Hematopoietic multipotent progenitor cell treated with erythropoietin and hydrocortisone succinate and interleukin-3 and kit ligand, for 4 days (in vitro differentiated cells): ENCODE results near the gene C5orf34.
"Not testable (repeated sequence)": the region's sequence is repeated elsewhere in the genome, so short reads cannot be mapped to it uniquely, and the experiment has no call there.

Source experiments
- DNase-seq: peaks from one replicate; pipeline ENCODE4 v3.0.0-alpha.2; 2015

Gene C5orf34

DNA sequence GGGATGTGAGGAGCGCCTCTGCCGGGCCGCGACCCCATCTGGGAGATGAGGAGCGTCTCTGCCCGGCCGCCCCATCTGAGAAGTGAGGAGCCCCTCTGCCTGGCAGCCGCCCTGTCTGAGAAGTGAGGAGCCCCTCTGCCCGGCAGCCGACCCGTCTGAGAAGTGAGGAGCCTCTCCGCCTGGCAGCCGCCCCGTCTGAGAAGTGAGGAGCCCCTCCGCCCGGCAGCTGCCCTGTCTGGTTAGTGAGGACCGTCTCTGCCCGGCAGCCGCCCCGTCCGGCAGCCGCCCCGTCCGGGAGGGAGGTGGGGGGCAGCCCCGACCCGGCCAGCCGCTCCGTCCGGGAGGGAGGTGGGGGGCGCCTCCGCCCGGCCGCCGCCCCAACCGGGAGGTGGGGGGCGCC, 3.9 kb downstream of the C5orf34 start:
- DNase-seq = not testable (repeated sequence)

GRCh38 chr5:43498581-43498980, 16.4 kb downstream of the C5orf34 start:
- DNase-seq = no peak

GRCh38 chr5:43497311-43498104, 17.4 kb downstream of the C5orf34 start:
- DNase-seq = no peak

DNA sequence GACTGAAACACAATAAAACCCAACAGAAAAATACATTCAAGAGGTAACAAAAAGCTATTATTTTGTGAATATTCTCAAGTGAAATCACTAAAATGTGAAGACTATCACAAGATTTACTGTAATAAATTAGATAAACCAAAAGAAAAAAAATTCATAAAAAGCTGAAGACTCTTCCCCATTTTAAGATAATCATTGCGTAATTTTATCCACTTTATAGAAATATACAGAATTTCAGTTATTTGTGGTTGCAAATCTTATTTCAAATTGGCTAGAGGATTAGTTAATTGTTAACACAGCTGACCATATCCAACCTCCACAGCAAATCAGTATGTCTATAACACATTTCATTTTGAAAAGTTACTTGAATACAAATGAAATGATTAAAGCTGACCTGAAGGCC, 23.6 kb downstream of the C5orf34 start:
- DNase-seq = no peak

- no peak for DNase-seq
Measured at GRCh38 chr5:43486353-43486752, 28.6 kb downstream of the C5orf34 start.

DNA sequence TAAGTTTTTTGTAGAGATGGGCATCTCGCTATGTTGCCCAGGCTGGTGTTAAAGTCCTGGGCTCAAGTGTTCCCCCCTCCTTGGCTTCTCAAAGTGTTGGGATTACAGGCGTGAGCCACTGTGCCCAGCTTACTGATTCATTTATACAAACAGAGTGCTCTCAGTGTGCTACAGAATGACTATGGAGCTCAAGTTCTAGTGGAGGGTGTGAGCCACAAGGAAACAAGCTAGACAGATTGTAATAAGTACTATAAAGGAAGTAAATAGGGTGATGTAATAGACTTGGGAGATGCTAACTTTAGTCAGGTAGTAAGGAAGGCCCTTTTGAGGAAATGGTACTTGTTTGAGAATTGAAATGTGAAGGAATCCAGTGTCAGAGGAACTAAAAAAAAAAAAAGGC, 29.5 kb downstream of the C5orf34 start:
- DNase-seq = no peak

DNA sequence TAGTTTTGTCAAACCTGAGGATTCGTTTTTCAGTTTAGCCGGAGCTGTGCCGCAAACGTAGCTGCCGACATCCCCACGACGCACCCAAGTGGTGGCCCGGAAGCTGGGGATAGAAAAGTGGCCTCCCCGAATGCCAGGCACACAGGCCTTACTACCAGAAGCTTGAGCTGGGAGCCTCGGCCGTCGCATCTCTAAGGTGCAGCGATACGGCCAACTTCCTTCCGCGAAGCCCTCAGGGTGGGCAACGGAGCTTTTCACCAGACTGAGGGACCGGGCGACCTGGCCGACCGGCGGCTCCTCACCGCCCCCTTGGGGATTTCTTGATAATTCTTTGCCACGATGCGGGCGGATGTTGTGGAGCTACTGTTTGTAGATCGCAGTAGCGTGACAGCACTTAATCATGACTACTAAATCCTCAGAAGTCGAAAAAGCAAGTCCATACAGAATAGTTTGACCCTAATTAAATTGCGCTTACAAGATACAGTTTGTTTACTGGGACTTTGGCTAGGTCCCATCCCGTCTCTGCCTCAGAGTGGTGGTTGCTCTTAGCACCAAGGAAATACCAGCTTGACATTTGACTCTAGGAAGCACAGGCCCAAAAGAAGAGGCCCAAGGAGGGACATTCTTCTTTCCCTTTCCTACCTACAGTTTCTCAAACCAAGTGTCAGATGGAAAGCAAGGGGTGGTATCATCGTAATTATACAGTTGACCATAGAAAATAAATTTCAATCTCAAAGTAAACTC, 30.7 kb downstream of the C5orf34 start:
- peak; percentile 96 for DNase-seq

DNA sequence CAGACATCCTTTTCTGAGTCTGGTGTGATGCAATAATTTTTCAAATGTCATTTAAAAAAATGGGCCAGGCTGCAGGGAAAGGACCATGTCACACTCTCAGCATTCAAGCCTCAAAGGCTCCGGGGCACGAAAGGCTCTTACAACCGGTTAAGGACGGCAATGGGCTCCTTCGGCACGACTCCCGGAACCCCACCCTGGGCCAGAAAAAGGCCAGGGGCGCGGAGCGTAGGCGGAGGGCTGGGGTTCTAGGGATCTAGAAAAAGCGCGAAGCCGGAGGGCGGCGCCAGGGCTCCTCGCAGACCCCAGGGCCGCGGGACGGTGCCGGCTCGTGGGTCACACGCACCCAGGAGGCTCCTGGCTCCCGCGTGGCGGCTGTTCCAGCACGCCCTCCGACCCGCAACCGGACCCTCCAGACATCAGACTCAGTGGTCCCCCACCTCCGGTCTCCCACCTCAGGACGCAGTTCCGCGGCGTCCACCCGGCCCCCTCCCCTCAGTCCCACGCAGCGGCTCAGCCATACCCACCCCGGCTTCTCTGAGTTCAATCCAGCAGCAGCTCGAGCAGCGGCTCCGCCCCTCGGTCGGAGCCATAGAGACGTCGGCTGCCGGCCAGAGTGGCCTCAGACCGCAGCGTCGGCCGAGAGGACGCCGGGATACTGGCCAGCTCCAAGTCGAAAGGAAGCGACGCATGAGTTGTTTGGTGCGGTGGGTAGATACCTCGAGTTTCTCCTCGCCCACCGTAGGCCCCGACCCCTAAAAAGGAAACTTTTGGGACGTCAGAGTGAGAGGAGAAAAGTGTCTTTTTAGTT, 31.4 kb downstream of the C5orf34 start, which contains the start of gene TMEM267:
TMEM267 (minus strand) TSS at position 568 of the 808 bp plus-strand sequence. CDS start 29,896 bp downstream, outside the sequence.
- peak; percentile 98 for DNase-seq

DNA sequence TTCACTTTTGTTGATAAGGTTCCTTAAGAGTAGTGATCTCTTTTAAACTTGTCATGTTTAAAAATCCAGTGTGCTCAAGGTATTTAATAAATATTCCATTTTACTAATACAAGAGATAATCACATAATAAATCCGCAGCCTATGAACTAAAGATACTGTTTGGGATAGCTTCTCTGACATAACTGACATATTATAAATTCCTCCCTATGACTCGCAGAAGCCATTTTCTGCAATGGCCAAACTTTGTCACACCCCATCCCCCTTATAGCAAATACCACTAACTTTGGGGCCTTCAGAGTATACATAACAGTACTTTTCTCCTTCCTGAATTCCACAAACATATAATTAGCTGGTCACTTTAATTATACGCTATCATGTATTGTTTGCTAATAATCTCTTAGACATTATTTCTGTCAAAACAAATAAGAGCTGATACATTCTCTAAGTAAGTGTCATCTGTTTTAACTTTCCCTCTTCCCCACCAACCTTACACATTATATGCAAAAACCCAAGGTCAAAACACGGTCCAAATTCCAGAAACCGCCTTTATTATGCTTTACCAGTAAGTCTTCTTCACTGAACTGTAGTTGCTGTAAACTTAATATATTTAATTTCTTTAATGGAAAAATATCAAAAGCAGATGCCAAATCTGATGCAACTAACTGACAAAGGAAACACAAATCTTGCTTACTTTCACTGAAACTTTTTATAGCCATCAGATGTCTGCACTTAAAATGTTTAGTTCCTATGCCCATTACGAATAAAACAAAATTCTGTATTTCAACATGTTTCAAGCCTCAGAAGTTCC, 32.3 kb downstream of the C5orf34 start:
- DNase-seq = peak; percentile 43

DNA sequence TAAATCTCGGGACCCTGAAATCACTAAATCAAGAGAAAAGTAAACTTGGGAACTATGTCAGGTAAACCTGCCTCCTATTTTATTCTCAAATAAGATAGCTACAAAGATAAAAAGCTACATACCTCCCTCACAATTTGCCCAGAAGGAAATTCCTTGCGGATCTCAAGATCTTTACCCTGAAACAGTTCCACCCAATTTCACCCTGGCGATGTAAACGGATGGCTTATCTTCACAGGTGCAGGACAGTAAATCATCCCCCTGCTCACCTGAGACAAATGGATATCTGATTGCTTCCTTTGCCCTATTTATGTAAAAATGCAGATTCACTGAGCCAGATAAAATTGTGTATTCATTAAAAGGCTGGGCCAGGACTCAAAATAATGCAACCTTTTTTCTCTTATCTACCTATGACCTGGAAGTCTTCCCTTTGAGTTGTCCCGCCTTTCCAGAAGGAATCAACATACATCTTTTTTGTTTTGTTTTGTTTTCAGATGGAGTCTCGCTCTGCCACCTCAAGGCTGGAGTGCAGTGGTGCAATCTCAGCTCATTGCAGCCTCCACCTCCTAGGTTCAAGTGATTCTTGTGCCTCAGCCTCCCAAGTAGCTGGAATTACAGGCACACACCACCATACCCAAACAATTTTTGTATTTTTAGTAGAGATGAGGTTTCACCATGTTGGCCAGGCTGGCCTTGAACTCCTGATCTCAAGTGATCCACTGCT, 45.1 kb downstream of the C5orf34 start:
- no peak for DNase-seq

DNA sequence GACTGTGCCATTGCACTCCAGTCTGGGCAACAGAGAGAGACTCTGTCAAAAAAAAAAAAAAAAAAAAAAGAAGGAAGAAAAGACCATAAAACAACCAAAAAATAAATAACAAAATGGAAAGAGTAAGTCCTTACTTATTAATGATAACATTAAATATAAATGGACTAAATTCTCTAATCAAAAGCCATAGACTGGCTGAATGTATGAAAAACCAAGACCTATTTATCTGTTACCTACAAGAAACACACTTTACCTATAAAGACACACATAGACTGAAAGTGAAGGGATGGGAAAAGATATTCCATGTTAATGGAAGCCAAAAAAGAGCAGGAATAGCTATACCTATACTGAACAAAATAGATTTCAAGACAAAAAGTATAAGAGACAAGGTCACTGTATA, 47.8 kb downstream of the C5orf34 start:
- DNase-seq = no peak

- DNase-seq = not testable (repeated sequence)
Measured at GRCh38 chr5:43465455-43465854, 49.5 kb downstream of the C5orf34 start.

DNA sequence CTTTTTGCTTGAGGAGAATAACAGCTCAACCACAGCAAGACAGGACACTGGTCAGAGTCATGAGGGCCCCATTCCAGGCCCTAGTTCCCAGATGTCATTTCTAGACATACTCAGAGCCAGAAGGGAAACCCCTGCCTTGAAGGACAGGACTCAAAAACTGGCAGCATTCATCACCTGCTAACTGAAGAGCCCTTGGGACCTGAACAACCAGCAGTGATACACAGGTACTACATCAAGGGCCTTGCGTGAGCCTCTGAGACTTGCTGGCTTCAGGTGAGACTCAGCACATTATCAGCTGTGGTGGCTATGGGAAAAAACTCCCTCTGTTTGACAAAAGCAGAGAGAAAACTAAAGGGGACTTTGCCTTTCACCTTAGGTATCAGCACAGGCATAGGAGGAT, 53.9 kb downstream of the C5orf34 start:
- DNase-seq = no peak

GRCh38 chr5:43456556-43456955, 58.4 kb downstream of the C5orf34 start:
- no peak for DNase-seq

DNA sequence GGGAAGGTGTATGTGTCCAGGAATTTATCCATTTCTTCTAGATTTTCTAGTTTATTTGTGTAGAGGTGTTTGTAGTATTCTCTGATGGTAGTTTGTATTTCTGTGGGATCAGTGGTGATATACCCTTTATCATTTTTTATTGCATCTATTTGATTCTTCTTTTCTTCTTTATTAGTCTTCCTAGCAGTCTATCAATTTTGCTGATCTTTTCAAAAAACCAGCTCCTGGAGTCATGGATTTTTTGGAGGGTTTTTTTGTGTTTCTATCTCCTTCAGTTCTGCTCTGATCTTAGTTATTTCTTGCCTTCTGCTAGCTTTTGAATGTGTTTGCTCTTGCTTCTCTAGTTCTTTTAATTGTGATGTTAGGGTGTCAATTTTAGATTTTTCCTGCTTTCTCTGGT, 73.4 kb downstream of the C5orf34 start:
- not testable (repeated sequence) for DNase-seq

GRCh38 chr5:43437062-43437660, 77.8 kb downstream of the C5orf34 start:
- DNase-seq = no peak
